Endothelial cell of umbilical vein (primary cell): ENCODE measurements around the gene INMT.
"Not testable (repeated sequence)": the region's sequence is repeated elsewhere in the genome, so short reads cannot be mapped to it uniquely, and the experiment has no call there.

Experiments
- CTCF ChIP-seq, 2 donors: IDR thresholded peaks; 1 replicate in 1 of 2; 2 replicates in 1 of 2; pipeline ENCODE4 v1.5.1; 2011; ENCODE audit warnings: low read length in 2 of 2, mild to moderate bottlenecking in 2 of 2, moderate library complexity in 2 of 2, control low read depth in 1 of 2, inconsistent platforms in 1 of 2, low read depth in 1 of 2; ENCODE audit not compliant: insufficient read depth in 1 of 2; ENCODE audit errors: extremely low read depth in 1 of 2
- EZH2 ChIP-seq: IDR thresholded peaks from 2 replicates; pipeline ENCODE4 v1.6.1; 2012; ENCODE audit warnings: borderline replicate concordance, low read depth, mild to moderate bottlenecking, moderate library complexity, low read length, inconsistent platforms; ENCODE audit not compliant: severe bottlenecking
- GATA2 ChIP-seq: IDR thresholded peaks from 2 replicates; pipeline ENCODE4 v1.7.0; 2011; ENCODE audit warnings: low read depth, mild to moderate bottlenecking, moderate library complexity, mixed read lengths, low read length; ENCODE audit not compliant: insufficient read length, insufficient read depth
- MYC ChIP-seq: IDR thresholded peaks from one replicate; pipeline ENCODE4 v1.6.1; 2011; ENCODE audit warnings: mild to moderate bottlenecking, low read depth, low read length
- POLR2A ChIP-seq: IDR thresholded peaks from 2 replicates; pipeline ENCODE4 v1.6.1; 2012; ENCODE audit warnings: low read depth, mild to moderate bottlenecking, control low read depth, low read length
- POLR2AphosphoS5 ChIP-seq: IDR thresholded peaks from 2 replicates; pipeline ENCODE4 v1.6.1; 2012; ENCODE audit warnings: low read depth, mild to moderate bottlenecking, control low read depth, low read length, moderate library complexity; ENCODE audit not compliant: insufficient read depth
- TF ChIP-seq, protein P1 (sequence below): IDR thresholded peaks from 2 replicates; pipeline ENCODE4 v1.6.1; 2011; ENCODE audit not compliant: insufficient read depth, insufficient read length

DNA sequence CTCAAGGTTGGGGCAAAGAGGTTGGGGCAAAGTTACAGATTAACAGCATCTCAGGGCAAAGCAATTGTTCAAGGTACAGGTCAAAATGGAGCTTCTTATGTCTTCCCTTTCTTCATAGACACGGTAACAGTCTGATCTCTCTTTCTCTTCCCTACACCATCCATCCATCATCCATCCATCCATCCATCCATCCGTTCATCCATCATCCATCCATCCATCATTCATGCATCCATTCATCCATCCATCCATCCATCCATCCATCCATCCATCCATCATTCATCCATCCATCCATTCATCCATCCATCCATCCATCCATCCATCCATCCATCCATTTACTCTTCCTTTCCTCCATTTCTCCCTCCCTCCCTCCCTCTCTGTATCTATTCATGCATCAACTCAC, 32.5 kb upstream of the INMT start:
- TF ChIP-seq CTCF (IDR thresholded peaks at IDR 0.05; ENCODE audit: extremely low read depth in 1 of 2, insufficient read depth in 1 of 2, low read depth in 1 of 2, low read length in 2 of 2); POLR2A; POLR2AphosphoS5; EZH2; MYC; GATA2: not testable (repeated sequence)
- TF ChIP-seq, protein P1, sequence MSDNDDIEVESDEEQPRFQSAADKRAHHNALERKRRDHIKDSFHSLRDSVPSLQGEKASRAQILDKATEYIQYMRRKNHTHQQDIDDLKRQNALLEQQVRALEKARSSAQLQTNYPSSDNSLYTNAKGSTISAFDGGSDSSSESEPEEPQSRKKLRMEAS, result not testable (repeated sequence)
